Muscle of back (tissue), 11 donors: ENCODE data around the gene SLIT3. TPM values are rescaled to one million over a fixed set of nuclear protein-coding genes. Genes with fewer than 3 reads are reported as not detected.
"Not testable (repeated sequence)": the region's sequence is repeated elsewhere in the genome, so short reads cannot be mapped to it uniquely, and the experiment has no call there.

ENCODE experiments used
- DNase-seq, 3 donors: peaks; one replicate each; pipeline versions ENCODE4 v3.0.0 to v3.0.0-alpha.2; 2013
- polyA plus RNA-seq, 10 donors: library from polyadenylated mRNA; unstranded; fragments of 120-200 nt; gene quantifications; one replicate each; pipeline ENCODE4 v1.2.1, GENCODE V29; 2013; ENCODE audit not compliant: insufficient read length in 10 of 10

The SLIT3 gene
- polyA plus RNA-seq, 10 donors: 6.6 to 47.9 (median 10.4) TPM

- DNase-seq: peak in 1 of 3 donors; percentile 42
Measured at GRCh38 chr5:169148138-169148740, 152.7 kb downstream of the SLIT3 start.

GRCh38 chr5:169147534-169147933, 153.4 kb downstream of the SLIT3 start:
- DNase-seq: no peak

- DNase-seq: no peak
Measured at GRCh38 chr5:169146158-169146557, 154.8 kb downstream of the SLIT3 start.

- DNase-seq: peak in 1 of 3 donors; percentile 47
Measured at GRCh38 chr5:169142264-169142970, 158.5 kb downstream of the SLIT3 start.

GRCh38 chr5:169140215-169140614, 160.7 kb downstream of the SLIT3 start:
- DNase-seq: not testable (repeated sequence)

- peak in 1 of 3 donors; percentile 65 for DNase-seq
Measured at GRCh38 chr5:169139480-169140050, 161.4 kb downstream of the SLIT3 start.

GRCh38 chr5:169133531-169133930, 167.4 kb downstream of the SLIT3 start:
- no peak for DNase-seq

- no peak for DNase-seq
Measured at GRCh38 chr5:169132302-169132660, 168.7 kb downstream of the SLIT3 start.

GRCh38 chr5:169131616-169132301, 169.2 kb downstream of the SLIT3 start:
- no peak for DNase-seq

GRCh38 chr5:169128679-169129078, 172.3 kb downstream of the SLIT3 start:
- no peak for DNase-seq

GRCh38 chr5:169127431-169127830, 173.5 kb downstream of the SLIT3 start:
- no peak for DNase-seq

GRCh38 chr5:169126481-169127021, 174.4 kb downstream of the SLIT3 start:
- DNase-seq: no peak

GRCh38 chr5:169125571-169125970, 175.4 kb downstream of the SLIT3 start:
- DNase-seq: no peak

- no peak for DNase-seq
Measured at GRCh38 chr5:169122951-169123350, 178.0 kb downstream of the SLIT3 start.

GRCh38 chr5:169121630-169122420, 179.1 kb downstream of the SLIT3 start:
- no peak for DNase-seq

GRCh38 chr5:169119288-169120048, 181.5 kb downstream of the SLIT3 start:
- no peak for DNase-seq

- DNase-seq: no peak
Measured at GRCh38 chr5:169116961-169117461, 183.9 kb downstream of the SLIT3 start.

- no peak for DNase-seq
Measured at GRCh38 chr5:169115461-169116124, 185.3 kb downstream of the SLIT3 start.

- DNase-seq: no peak
Measured at GRCh38 chr5:169114466-169115065, 186.4 kb downstream of the SLIT3 start.

- no peak for DNase-seq
Measured at GRCh38 chr5:169112016-169112415, 188.9 kb downstream of the SLIT3 start.
